GM19468 (cell line): ENCODE results near the gene CLCNKB.

ENCODE experiments used
- ATAC-seq: cut with Tn5 transposase; IDR thresholded peaks from one replicate; pipeline ENCODE4 v1.9.1; 2021; ENCODE audit warnings: mild to moderate bottlenecking, moderate library complexity, moderate number of reproducible peaks; ENCODE audit not compliant: unreplicated experiment; ENCODE audit errors: extremely low read depth

Gene CLCNKB

GRCh38 chr1:16072095-16072494 lies 28.5 kb downstream of the CLCNKB start:
- no peak for ATAC-seq

- ATAC-seq, result no peak
Observed at GRCh38 chr1:16072616-16073484, 29.3 kb downstream of the CLCNKB start.

- ATAC-seq, result no peak
Observed at GRCh38 chr1:16073490-16074119, 30.0 kb downstream of the CLCNKB start, which contains the start of gene FAM131C. Gene FAM131C, minus strand, starts transcription at chr1:16073651. Its CDS starts 209 bp downstream, at chr1:16073442.

- no peak for ATAC-seq
Observed at GRCh38 chr1:16074217-16074616, 30.6 kb downstream of the CLCNKB start.

- no peak for ATAC-seq
Observed at GRCh38 chr1:16075337-16076030, 31.9 kb downstream of the CLCNKB start.

GRCh38 chr1:16076031-16076864 lies 32.7 kb downstream of the CLCNKB start:
- ATAC-seq, result no peak

GRCh38 chr1:16076865-16077238 lies 33.3 kb downstream of the CLCNKB start:
- no peak for ATAC-seq

GRCh38 chr1:16077406-16078245 lies 34.0 kb downstream of the CLCNKB start:
- no peak for ATAC-seq

GRCh38 chr1:16078925-16079656 lies 35.5 kb downstream of the CLCNKB start:
- no peak for ATAC-seq

GRCh38 chr1:16080422-16081150 lies 37.0 kb downstream of the CLCNKB start:
- no peak for ATAC-seq

GRCh38 chr1:16081636-16082035 lies 38.1 kb downstream of the CLCNKB start:
- no peak for ATAC-seq

GRCh38 chr1:16082283-16083038 lies 38.9 kb downstream of the CLCNKB start:
- ATAC-seq, result no peak

GRCh38 chr1:16083486-16083885 lies 39.9 kb downstream of the CLCNKB start:
- no peak for ATAC-seq

GRCh38 chr1:16085522-16085921 lies 41.9 kb downstream of the CLCNKB start:
- ATAC-seq, result no peak

- no peak for ATAC-seq
Observed at GRCh38 chr1:16087733-16088132, 44.2 kb downstream of the CLCNKB start.

GRCh38 chr1:16088351-16088911 lies 44.8 kb downstream of the CLCNKB start:
- no peak for ATAC-seq

GRCh38 chr1:16088996-16089395 lies 45.4 kb downstream of the CLCNKB start:
- ATAC-seq, result no peak
